Measurements from ENCODE around the gene ADAT3.

ADAT3 gene

GRCh38 chr19:1956122-1956494 is 50.9 kb downstream of the ADAT3 start:
- ChIA-PET POLR2A (no interaction called here), CTCF (no interaction called here)
- no peak for TF ChIP-seq ZNF384 (IDR thresholded peaks at IDR 0.05)
- no peak for TF ChIP-seq HDGF (IDR thresholded peaks at IDR 0.05; ENCODE audit: borderline replicate concordance)
- TF ChIP-seq SP1 (IDR thresholded peaks at IDR 0.05) = no peak
- TF ChIP-seq CTBP1 (IDR thresholded peaks at IDR 0.05; ENCODE audit: borderline replicate concordance) = no peak
- TF ChIP-seq ARNT (IDR thresholded peaks at IDR 0.05) = no peak
- TF ChIP-seq FOXM1 (IDR thresholded peaks at IDR 0.05; ENCODE audit: borderline replicate concordance) = no peak
- no peak for TF ChIP-seq FOXA1 (IDR thresholded peaks at IDR 0.05)
- no peak for TF ChIP-seq BHLHE40 (IDR thresholded peaks at IDR 0.05; ENCODE audit: borderline replicate concordance)
- TF ChIP-seq SUZ12 (IDR thresholded peaks at IDR 0.05) = no peak
- no peak for TF ChIP-seq ELF4 (IDR thresholded peaks at IDR 0.05)
- no peak for TF ChIP-seq NFRKB (IDR thresholded peaks at IDR 0.05)
- TF ChIP-seq LEF1 (IDR thresholded peaks at IDR 0.05; ENCODE audit: borderline replicate concordance) = no peak
- no peak for TF ChIP-seq L3MBTL2 (conservative IDR thresholded peaks at IDR 0.05)
- no peak for DNase-seq (ENCODE audit: extremely low spot score)

- CTCF ChIA-PET = no interaction called here
- TF ChIP-seq SP1 (IDR thresholded peaks at IDR 0.05) (no peak), SUZ12 (IDR thresholded peaks at IDR 0.05) (no peak), CTBP1 (IDR thresholded peaks at IDR 0.05; ENCODE audit: borderline replicate concordance) (no peak), FOXM1 (IDR thresholded peaks at IDR 0.05; ENCODE audit: borderline replicate concordance) (no peak), ZNF384 (IDR thresholded peaks at IDR 0.05) (no peak), NFRKB (IDR thresholded peaks at IDR 0.05) (no peak), TARDBP (IDR thresholded peaks at IDR 0.05) (no peak)
- DNase-seq (ENCODE audit: extremely low spot score) = no peak
- POLR2A ChIA-PET = no interaction called here
Measured at GRCh38 chr19:1956868-1957492, 51.8 kb downstream of the ADAT3 start.

GRCh38 chr19:1957562-1958248 is 52.5 kb downstream of the ADAT3 start:
- POLR2A ChIA-PET = no interaction called here
- CTCF ChIA-PET = no interaction called here
- TF ChIP-seq FOXM1 (IDR thresholded peaks at IDR 0.05; ENCODE audit: borderline replicate concordance) = no peak
- no peak for TF ChIP-seq ELF4 (IDR thresholded peaks at IDR 0.05)
- TF ChIP-seq BHLHE40 (IDR thresholded peaks at IDR 0.05; ENCODE audit: borderline replicate concordance) = no peak
- no peak for TF ChIP-seq TARDBP (IDR thresholded peaks at IDR 0.05)
- TF ChIP-seq FOXK2 (IDR thresholded peaks at IDR 0.05) = no peak
- no peak for TF ChIP-seq SP1 (IDR thresholded peaks at IDR 0.05)
- no peak for TF ChIP-seq HDGF (IDR thresholded peaks at IDR 0.05; ENCODE audit: borderline replicate concordance)
- TF ChIP-seq PKNOX1 (IDR thresholded peaks at IDR 0.05) = no peak
- TF ChIP-seq NFRKB (IDR thresholded peaks at IDR 0.05) = no peak
- no peak for TF ChIP-seq ZNF384 (IDR thresholded peaks at IDR 0.05)
- TF ChIP-seq L3MBTL2 (conservative IDR thresholded peaks at IDR 0.05) = no peak
- no peak for TF ChIP-seq CTBP1 (IDR thresholded peaks at IDR 0.05; ENCODE audit: borderline replicate concordance)
- TF ChIP-seq SUZ12 (IDR thresholded peaks at IDR 0.05) = no peak
- no peak for DNase-seq (ENCODE audit: extremely low spot score)

GRCh38 chr19:1959928-1960589 is 54.9 kb downstream of the ADAT3 start:
- CTCF ChIA-PET = no interaction called here
- POLR2A ChIA-PET = no interaction called here
- no peak for DNase-seq (ENCODE audit: extremely low spot score)
- TF ChIP-seq CTBP1 (IDR thresholded peaks at IDR 0.05; ENCODE audit: borderline replicate concordance) (no peak), FOXK2 (IDR thresholded peaks at IDR 0.05) (no peak), SP1 (IDR thresholded peaks at IDR 0.05) (no peak), HDGF (IDR thresholded peaks at IDR 0.05; ENCODE audit: borderline replicate concordance) (no peak), FOXA1 (IDR thresholded peaks at IDR 0.05) (no peak), L3MBTL2 (conservative IDR thresholded peaks at IDR 0.05) (no peak), BHLHE40 (IDR thresholded peaks at IDR 0.05; ENCODE audit: borderline replicate concordance) (no peak), ELF4 (IDR thresholded peaks at IDR 0.05) (no peak), ZNF384 (IDR thresholded peaks at IDR 0.05) (no peak), PKNOX1 (IDR thresholded peaks at IDR 0.05) (no peak), SUZ12 (IDR thresholded peaks at IDR 0.05) (no peak), LEF1 (IDR thresholded peaks at IDR 0.05; ENCODE audit: borderline replicate concordance) (no peak), FOXM1 (IDR thresholded peaks at IDR 0.05; ENCODE audit: borderline replicate concordance) (no peak), TARDBP (IDR thresholded peaks at IDR 0.05) (no peak), ARNT (IDR thresholded peaks at IDR 0.05) (no peak), NFRKB (IDR thresholded peaks at IDR 0.05) (no peak)

GRCh38 chr19:1961000-1961883 is 56.0 kb downstream of the ADAT3 start:
- TF ChIP-seq LEF1 (IDR thresholded peaks at IDR 0.05; ENCODE audit: borderline replicate concordance) (no peak), BHLHE40 (IDR thresholded peaks at IDR 0.05; ENCODE audit: borderline replicate concordance) (no peak), HDGF (IDR thresholded peaks at IDR 0.05; ENCODE audit: borderline replicate concordance) (no peak), NFRKB (IDR thresholded peaks at IDR 0.05) (no peak), SP1 (IDR thresholded peaks at IDR 0.05) (no peak), L3MBTL2 (conservative IDR thresholded peaks at IDR 0.05) (no peak), SUZ12 (IDR thresholded peaks at IDR 0.05) (no peak), FOXA1 (IDR thresholded peaks at IDR 0.05) (no peak), TARDBP (IDR thresholded peaks at IDR 0.05) (no peak), ZNF384 (IDR thresholded peaks at IDR 0.05) (no peak), FOXK2 (IDR thresholded peaks at IDR 0.05) (no peak), CTBP1 (IDR thresholded peaks at IDR 0.05; ENCODE audit: borderline replicate concordance) (no peak), PKNOX1 (IDR thresholded peaks at IDR 0.05) (no peak), ELF4 (IDR thresholded peaks at IDR 0.05) (no peak), FOXM1 (IDR thresholded peaks at IDR 0.05; ENCODE audit: borderline replicate concordance) (no peak), ARNT (IDR thresholded peaks at IDR 0.05) (no peak)
- DNase-seq (ENCODE audit: extremely low spot score) = no peak
- ChIA-PET POLR2A (no interaction called here), CTCF (no interaction called here)

Data from HEK293T (cell line).